ENCODE data around the gene LRMDA.

Gene LRMDA

GRCh38 chr10:75841266-75841665, 409.8 kb downstream of the LRMDA start:
- DNase-seq (ENCODE audit: low read depth), result no peak
- in situ Hi-C loops (cut with HindIII; ENCODE audit: low sequenced_read_pairs), result no loop called here
- TF ChIP-seq, protein P1, sequence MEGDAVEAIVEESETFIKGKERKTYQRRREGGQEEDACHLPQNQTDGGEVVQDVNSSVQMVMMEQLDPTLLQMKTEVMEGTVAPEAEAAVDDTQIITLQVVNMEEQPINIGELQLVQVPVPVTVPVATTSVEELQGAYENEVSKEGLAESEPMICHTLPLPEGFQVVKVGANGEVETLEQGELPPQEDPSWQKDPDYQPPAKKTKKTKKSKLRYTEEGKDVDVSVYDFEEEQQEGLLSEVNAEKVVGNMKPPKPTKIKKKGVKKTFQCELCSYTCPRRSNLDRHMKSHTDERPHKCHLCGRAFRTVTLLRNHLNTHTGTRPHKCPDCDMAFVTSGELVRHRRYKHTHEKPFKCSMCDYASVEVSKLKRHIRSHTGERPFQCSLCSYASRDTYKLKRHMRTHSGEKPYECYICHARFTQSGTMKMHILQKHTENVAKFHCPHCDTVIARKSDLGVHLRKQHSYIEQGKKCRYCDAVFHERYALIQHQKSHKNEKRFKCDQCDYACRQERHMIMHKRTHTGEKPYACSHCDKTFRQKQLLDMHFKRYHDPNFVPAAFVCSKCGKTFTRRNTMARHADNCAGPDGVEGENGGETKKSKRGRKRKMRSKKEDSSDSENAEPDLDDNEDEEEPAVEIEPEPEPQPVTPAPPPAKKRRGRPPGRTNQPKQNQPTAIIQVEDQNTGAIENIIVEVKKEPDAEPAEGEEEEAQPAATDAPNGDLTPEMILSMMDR (IDR thresholded peaks at IDR 0.05; ENCODE audit: low read depth, low read length, missing control alignments), result no peak
- H3K4me3 ChIP-seq (ENCODE audit: low read depth, low read length), result no peak overlapping the region

GRCh38 chr10:75845176-75845947, 413.9 kb downstream of the LRMDA start:
- no peak overlapping the region for H3K4me3 ChIP-seq (ENCODE audit: low read depth, low read length)
- TF ChIP-seq, protein P1 (IDR thresholded peaks at IDR 0.05; ENCODE audit: low read depth, low read length, missing control alignments), result peak; percentile 11
- in situ Hi-C loops (cut with HindIII; ENCODE audit: low sequenced_read_pairs), result no loop called here
- no peak for DNase-seq (ENCODE audit: low read depth)

GRCh38 chr10:75847477-75847876, 416.1 kb downstream of the LRMDA start:
- in situ Hi-C loops (cut with HindIII; ENCODE audit: low sequenced_read_pairs), result no loop called here
- DNase-seq (ENCODE audit: low read depth), result no peak
- TF ChIP-seq, protein P1 (IDR thresholded peaks at IDR 0.05; ENCODE audit: low read depth, low read length, missing control alignments), result no peak
- H3K4me3 ChIP-seq (ENCODE audit: low read depth, low read length), result no peak overlapping the region

DNA sequence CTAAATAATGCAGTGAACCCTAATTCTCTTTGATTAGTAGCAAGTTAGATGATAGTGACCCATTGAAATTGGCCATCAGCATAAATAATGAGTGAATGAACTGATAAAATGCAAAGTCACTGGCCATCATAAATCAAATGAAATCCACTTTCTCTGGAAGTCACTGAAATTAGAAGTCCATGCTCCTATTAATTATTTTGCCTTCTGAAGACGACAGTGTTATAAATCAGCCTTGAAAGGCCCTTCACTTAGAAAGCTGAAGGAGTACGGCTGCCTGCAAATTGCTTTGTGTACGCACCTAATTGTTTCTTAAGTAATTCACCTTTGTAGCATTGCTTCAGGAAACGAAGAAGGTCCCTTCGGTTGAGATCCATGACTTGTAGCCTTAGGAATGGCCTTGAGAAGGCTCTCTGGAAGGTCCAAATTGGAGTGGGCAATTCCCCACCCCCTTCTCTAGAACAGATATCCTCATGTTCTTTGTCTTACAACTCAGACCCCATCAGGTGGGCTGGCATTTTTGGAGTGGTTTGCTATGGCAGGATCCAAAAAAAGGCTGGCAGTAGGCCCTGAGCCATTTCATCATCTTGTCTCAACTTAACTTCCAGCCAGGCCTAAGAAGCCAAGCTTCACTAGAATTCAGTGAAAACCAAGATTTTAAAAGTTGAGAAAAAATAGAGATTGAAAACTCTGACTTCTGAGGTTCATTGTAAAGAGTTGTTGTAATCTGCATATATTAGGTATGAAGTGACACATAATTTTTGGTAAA, 420.3 kb downstream of the LRMDA start:
- no peak for DNase-seq (ENCODE audit: low read depth)
- in situ Hi-C loops (cut with HindIII; ENCODE audit: low sequenced_read_pairs), result no loop called here
- TF ChIP-seq, protein P1 (IDR thresholded peaks at IDR 0.05; ENCODE audit: low read depth, low read length, missing control alignments), result no peak
- H3K4me3 ChIP-seq (ENCODE audit: low read depth, low read length), result no peak overlapping the region

DNA sequence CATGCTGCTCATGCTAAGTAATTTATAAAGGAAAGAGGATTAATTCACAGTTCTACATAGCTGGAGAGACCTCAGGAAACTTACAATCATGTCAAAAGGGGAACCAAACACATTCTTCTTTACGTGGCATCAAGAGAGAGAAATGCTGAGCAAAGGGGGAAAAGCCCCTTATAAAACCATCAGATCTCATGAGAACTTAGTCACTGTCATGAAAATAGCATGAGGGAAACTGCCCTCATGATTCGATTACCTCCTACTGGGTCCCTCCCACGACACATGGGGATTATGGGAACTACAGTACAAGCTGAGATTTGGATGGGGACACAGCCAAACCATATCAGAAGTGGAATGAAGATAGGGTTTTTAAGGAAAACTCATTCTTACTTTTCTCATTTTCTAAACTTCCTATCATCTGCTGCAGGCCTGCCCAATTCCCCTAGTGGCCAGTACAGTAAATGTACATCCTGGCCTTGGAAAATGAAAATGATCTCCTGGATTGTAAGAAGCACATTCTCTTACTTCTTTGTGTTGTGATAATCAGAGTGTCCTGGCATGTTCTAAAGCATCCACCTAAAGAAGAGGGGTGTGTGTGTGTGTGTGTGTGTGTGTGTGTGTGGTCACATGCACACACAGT, 421.5 kb downstream of the LRMDA start:
- in situ Hi-C loops (cut with HindIII; ENCODE audit: low sequenced_read_pairs), result no loop called here
- DNase-seq (ENCODE audit: low read depth), result no peak
- TF ChIP-seq, protein P1 (IDR thresholded peaks at IDR 0.05; ENCODE audit: low read depth, low read length, missing control alignments), result peak; percentile 44
- H3K4me3 ChIP-seq (ENCODE audit: low read depth, low read length), result no peak overlapping the region

GRCh38 chr10:75857269-75857846, 425.9 kb downstream of the LRMDA start:
- TF ChIP-seq, protein P1 (IDR thresholded peaks at IDR 0.05; ENCODE audit: low read depth, low read length, missing control alignments), result no peak
- no peak overlapping the region for H3K4me3 ChIP-seq (ENCODE audit: low read depth, low read length)
- no peak for DNase-seq (ENCODE audit: low read depth)
- in situ Hi-C loops (cut with HindIII; ENCODE audit: low sequenced_read_pairs), result no loop called here

Measured in astrocyte of the cerebellum (primary cell).